ENCODE data around the gene RALGDS.

DNA sequence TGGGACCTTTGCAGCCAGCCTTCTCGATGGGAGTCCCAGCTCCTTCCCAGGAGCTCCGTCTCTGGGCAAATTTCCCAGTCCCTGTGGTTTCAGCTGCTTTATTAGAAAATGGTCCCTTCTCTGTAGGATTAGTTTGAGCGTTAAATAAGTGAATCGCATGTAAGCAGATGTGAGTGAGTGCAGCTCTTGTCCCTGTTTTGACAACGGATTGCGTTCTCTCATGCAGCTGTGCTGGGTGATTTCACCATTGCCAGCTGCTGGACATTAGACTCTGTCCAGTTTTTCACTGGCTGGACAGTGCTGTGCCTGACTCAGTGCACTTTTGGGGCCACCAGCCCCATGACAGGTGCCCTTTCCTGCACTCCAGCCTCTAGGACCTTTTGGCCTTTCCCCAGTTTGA is 70.9 kb downstream of the RALGDS start:
- TF ChIP-seq, protein P1, sequence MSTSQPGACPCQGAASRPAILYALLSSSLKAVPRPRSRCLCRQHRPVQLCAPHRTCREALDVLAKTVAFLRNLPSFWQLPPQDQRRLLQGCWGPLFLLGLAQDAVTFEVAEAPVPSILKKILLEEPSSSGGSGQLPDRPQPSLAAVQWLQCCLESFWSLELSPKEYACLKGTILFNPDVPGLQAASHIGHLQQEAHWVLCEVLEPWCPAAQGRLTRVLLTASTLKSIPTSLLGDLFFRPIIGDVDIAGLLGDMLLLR (CRISPR knock-in tag; IDR thresholded peaks at IDR 0.05), result no peak
- TF ChIP-seq, protein P2, sequence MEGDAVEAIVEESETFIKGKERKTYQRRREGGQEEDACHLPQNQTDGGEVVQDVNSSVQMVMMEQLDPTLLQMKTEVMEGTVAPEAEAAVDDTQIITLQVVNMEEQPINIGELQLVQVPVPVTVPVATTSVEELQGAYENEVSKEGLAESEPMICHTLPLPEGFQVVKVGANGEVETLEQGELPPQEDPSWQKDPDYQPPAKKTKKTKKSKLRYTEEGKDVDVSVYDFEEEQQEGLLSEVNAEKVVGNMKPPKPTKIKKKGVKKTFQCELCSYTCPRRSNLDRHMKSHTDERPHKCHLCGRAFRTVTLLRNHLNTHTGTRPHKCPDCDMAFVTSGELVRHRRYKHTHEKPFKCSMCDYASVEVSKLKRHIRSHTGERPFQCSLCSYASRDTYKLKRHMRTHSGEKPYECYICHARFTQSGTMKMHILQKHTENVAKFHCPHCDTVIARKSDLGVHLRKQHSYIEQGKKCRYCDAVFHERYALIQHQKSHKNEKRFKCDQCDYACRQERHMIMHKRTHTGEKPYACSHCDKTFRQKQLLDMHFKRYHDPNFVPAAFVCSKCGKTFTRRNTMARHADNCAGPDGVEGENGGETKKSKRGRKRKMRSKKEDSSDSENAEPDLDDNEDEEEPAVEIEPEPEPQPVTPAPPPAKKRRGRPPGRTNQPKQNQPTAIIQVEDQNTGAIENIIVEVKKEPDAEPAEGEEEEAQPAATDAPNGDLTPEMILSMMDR (CRISPR knock-in tag; IDR thresholded peaks at IDR 0.05), result no peak
- TF ChIP-seq RBM39 (IDR thresholded peaks at IDR 0.05; ENCODE audit: low read depth, low read length, poor library complexity, severe bottlenecking), result no peak
- no peak for TF ChIP-seq POLR2AphosphoS5 (IDR thresholded peaks at IDR 0.05; ENCODE audit: low read depth, low read length)
- no peak for TF ChIP-seq MAX (IDR thresholded peaks at IDR 0.05)
